Lower leg skin (tissue), 3 donors: ENCODE data around the gene ATG16L2.

Experiments
- CTCF ChIP-seq, 3 donors: fragments of 450-650 bp; IDR thresholded peaks; one replicate each; pipeline ENCODE4 v1.5.1; 2016; ENCODE audit warnings: antibody characterized with exemption in 3 of 3, mild to moderate bottlenecking in 3 of 3, moderate library complexity in 2 of 3
- POLR2A ChIP-seq, 2 donors: fragments of 450-650 bp; IDR thresholded peaks; one replicate each; pipeline ENCODE4 v1.6.1; 2016 to 2017; ENCODE audit warnings: antibody characterized with exemption in 2 of 2, mild to moderate bottlenecking in 1 of 2, moderate library complexity in 1 of 2

GRCh38 chr11:72820439-72821139 lies 6.4 kb downstream of the ATG16L2 start:
- TF ChIP-seq CTCF (IDR thresholded peaks at IDR 0.05) = no peak
- TF ChIP-seq POLR2A (IDR thresholded peaks at IDR 0.05) = no peak
